Peyer's patch (tissue), 4 donors: Measurements from ENCODE around the gene MACO1. TPM values are rescaled to one million over a fixed set of nuclear protein-coding genes. Genes with fewer than 3 reads are reported as not detected.

Source experiments
- DNase-seq, 3 donors: peaks; one replicate each; pipeline ENCODE4 v3.0.0-alpha.2; 2017 to 2019
- H3K27ac ChIP-seq, 4 donors: fragments of 200-600 bp; sonication (generic); one replicate each; pipeline ENCODE4 v1.5.1; 2016 to 2019
- H3K27me3 ChIP-seq, 2 donors: fragments of 200-600 bp; sonication (generic); one replicate each; pipeline ENCODE4 v1.5.1; 2019
- H3K36me3 ChIP-seq, 3 donors: fragments of 200-600 bp; sonication (generic); one replicate each; pipeline ENCODE4 v1.5.1; 2016 to 2019
- H3K4me1 ChIP-seq, 4 donors: fragments of 200-600 bp; sonication (generic); one replicate each; pipeline ENCODE4 v1.5.1; 2016 to 2019
- H3K4me3 ChIP-seq, 4 donors: fragments of 200-600 bp; sonication (generic); 1 replicate in 3 of 4; 2 replicates in 1 of 4; pipeline ENCODE4 v1.5.1; 2016 to 2019; ENCODE audit warnings: mild to moderate bottlenecking in 1 of 4
- H3K9me3 ChIP-seq, 4 donors: fragments of 200-600 bp; sonication (generic); one replicate each; pipeline ENCODE4 v1.5.1; 2016 to 2019; ENCODE audit warnings: mild to moderate bottlenecking in 1 of 4
- POLR2A ChIP-seq, 2 donors: fragments of 450-650 bp; IDR thresholded peaks; one replicate each; pipeline ENCODE4 v1.5.1; 2017; ENCODE audit warnings: antibody characterized with exemption in 2 of 2, mild to moderate bottlenecking in 2 of 2, moderate library complexity in 2 of 2
- total RNA-seq, 4 donors: library from RNA; depleted of rRNA; stranded (reverse); fragments of >200 nt; gene quantifications; one replicate each; pipeline ENCODE4 v1.1.0, GENCODE V29; 2016
- TF ChIP-seq, protein P1 (sequence below), 6 experiments: fragments of 450-650 bp in 4 of 6; fragments of 200-600 bp in 2 of 6; sonication (generic) in 1 of 6; IDR thresholded peaks; one replicate each; pipeline ENCODE4 v1.5.1; 2017 to 2019; ENCODE audit warnings: antibody characterized with exemption in 6 of 6, mild to moderate bottlenecking in 3 of 6, moderate library complexity in 1 of 6

Gene MACO1
- total RNA-seq, 4 donors from 2014 or later = 17.7 to 25.6 (median 22.8) TPM

DNA sequence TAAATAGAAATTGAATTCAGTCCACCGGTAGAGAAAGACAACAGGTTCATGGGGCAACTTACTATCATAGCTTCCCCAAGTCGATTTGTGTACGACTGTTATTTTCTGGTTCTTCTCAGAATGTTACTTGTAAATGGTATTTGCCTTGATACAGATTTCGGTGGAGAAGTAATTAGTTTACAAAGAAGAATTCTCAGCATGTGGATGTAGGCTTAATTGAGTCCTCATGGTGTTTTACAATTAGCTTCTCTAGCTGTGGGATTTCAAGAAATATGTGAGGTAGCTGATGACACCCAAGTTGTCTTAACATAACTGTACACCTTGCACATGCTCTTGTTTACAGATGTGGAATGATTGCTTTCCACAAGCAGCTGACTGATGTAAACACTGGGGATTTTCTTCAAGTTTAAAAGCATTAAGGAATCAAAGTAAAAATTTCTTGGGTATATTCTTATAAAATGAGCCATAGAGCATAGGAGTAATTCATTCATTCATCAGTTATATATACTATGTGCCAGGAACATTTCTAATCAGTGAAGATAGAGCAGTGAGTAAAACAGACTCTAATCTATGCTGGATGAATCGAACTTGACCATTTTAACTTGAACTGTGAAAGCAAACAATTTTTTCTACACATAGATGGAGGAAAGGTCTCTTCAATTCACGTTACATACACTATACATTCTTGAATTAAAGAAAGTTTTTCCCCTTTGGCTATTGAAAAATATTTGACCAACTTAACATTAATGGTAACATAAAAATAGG is 1.4 kb downstream of the MACO1 start:
- no peak for DNase-seq
- peak overlapping the region in 3 of 4 donors; percentile 90 to 97 (median 95) for H3K27ac ChIP-seq
- no peak for TF ChIP-seq POLR2A (IDR thresholded peaks at IDR 0.05)
- TF ChIP-seq, protein P1, sequence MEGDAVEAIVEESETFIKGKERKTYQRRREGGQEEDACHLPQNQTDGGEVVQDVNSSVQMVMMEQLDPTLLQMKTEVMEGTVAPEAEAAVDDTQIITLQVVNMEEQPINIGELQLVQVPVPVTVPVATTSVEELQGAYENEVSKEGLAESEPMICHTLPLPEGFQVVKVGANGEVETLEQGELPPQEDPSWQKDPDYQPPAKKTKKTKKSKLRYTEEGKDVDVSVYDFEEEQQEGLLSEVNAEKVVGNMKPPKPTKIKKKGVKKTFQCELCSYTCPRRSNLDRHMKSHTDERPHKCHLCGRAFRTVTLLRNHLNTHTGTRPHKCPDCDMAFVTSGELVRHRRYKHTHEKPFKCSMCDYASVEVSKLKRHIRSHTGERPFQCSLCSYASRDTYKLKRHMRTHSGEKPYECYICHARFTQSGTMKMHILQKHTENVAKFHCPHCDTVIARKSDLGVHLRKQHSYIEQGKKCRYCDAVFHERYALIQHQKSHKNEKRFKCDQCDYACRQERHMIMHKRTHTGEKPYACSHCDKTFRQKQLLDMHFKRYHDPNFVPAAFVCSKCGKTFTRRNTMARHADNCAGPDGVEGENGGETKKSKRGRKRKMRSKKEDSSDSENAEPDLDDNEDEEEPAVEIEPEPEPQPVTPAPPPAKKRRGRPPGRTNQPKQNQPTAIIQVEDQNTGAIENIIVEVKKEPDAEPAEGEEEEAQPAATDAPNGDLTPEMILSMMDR (IDR thresholded peaks at IDR 0.05) = no peak
- H3K36me3 ChIP-seq = no peaks in the 10 kb centered on the region
- H3K27me3 ChIP-seq = no peaks in the 10 kb centered on the region
- peak overlapping the region; percentile 90 to 99 (median 92) for H3K4me3 ChIP-seq
- H3K9me3 ChIP-seq = no peaks in the 10 kb centered on the region
- H3K4me1 ChIP-seq = peaks cover 0 to 49% (median 10%) of the 10 kb centered on the region in 4 donors

- no peaks in the 10 kb centered on the region for H3K36me3 ChIP-seq
- peaks cover 0 to 49% (median 10%) of the 10 kb centered on the region in 4 donors for H3K4me1 ChIP-seq
- TF ChIP-seq POLR2A (IDR thresholded peaks at IDR 0.05) = no peak
- TF ChIP-seq, protein P1 (IDR thresholded peaks at IDR 0.05) = no peak
- H3K27ac ChIP-seq = no peak overlapping the region
- H3K4me3 ChIP-seq = peak overlapping the region in 2 of 4 donors; percentile 91 to 99
- no peaks in the 10 kb centered on the region for H3K27me3 ChIP-seq
- no peaks in the 10 kb centered on the region for H3K9me3 ChIP-seq
- no peak for DNase-seq
Observed at GRCh38 chr1:25432749-25433388, 2.2 kb downstream of the MACO1 start.

DNA sequence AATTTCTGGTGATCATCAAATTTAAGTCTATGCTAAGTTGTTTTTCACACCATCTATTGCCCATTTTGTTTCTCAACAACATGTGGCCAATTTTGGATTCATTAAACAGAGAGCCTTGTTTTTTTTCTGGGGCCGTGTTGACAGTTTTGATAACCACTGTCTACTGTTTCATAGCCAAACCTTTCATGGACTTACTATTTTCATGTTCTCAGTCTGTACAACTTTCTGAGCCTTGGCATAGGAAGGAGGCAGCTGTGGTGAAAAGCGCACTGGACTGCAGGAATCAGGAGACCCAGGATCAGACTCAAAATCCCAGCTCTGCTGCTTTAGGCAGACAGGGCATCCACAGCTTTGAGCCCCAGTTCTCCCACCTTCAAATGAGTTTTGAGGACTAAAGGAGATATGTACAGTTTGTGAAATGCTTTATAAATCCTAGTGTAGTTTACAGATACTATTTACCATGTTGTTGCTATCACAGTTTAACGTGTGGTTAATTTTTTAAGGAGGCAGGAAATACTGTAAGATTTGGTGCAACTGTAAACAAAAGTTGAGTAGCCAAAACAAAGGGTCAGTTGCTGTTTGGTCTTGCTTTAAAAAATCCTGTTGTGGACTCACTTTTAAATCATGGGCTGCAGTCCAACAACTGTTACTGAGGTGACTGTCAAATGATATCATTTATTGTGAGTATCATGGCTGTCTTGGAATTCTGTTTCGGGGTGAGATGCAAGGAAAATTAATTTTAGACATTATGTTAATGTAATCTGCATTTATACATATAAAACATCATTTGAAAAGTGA is 2.9 kb downstream of the MACO1 start:
- H3K9me3 ChIP-seq = no peaks in the 10 kb centered on the region
- no peaks in the 10 kb centered on the region for H3K36me3 ChIP-seq
- no peak for DNase-seq
- peaks cover 0 to 49% (median 10%) of the 10 kb centered on the region in 4 donors for H3K4me1 ChIP-seq
- H3K27me3 ChIP-seq = no peaks in the 10 kb centered on the region
- TF ChIP-seq POLR2A (IDR thresholded peaks at IDR 0.05) = no peak
- peak overlapping the region in 2 of 4 donors; percentile 25 to 36 for H3K27ac ChIP-seq
- no peak overlapping the region for H3K4me3 ChIP-seq

GRCh38 chr1:25435397-25436108 is 4.9 kb downstream of the MACO1 start:
- Histone ChIP-seq H3K27ac (no peak overlapping the region), H3K4me1 (peaks cover 0 to 49% (median 10%) of the 10 kb centered on the region in 4 donors), H3K36me3 (no peaks in the 10 kb centered on the region), H3K4me3 (no peak overlapping the region), H3K9me3 (no peaks in the 10 kb centered on the region), H3K27me3 (no peaks in the 10 kb centered on the region)
- DNase-seq = no peak
- TF ChIP-seq, protein P1 (IDR thresholded peaks at IDR 0.05) = no peak
- no peak for TF ChIP-seq POLR2A (IDR thresholded peaks at IDR 0.05)

DNA sequence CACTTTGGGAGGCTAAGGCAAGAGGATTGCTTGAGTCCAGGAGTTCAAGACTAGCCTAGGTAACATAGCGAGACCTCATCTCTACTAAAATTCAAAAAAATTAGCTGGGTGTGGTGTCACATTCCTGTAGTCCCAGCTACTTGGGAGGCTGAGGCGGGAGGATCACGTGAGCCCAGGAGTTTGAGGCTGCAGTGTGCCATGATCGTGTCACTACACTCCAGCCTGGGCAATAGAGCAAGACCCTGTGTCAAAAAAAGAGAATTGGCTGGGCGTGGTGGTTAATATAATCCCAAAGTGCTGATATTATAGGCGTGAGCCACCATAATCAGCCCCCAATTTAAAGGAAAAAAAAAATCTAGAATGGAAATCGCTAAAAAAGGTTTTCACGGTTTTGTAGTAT is 7.0 kb downstream of the MACO1 start:
- Histone ChIP-seq H3K27me3 (no peaks in the 10 kb centered on the region), H3K27ac (no peak overlapping the region), H3K9me3 (no peaks in the 10 kb centered on the region), H3K36me3 (no peaks in the 10 kb centered on the region), H3K4me3 (no peak overlapping the region), H3K4me1 (peaks cover 0 to 40% (median 9%) of the 10 kb centered on the region in 4 donors)
- no peak for DNase-seq
- TF ChIP-seq, protein P1 (IDR thresholded peaks at IDR 0.05) = no peak
- no peak for TF ChIP-seq POLR2A (IDR thresholded peaks at IDR 0.05)
